HL-60 (cell line): ENCODE results near the gene MAP2K5.

ENCODE experiments used
- GABPA ChIP-seq: IDR thresholded peaks from 2 replicates; pipeline ENCODE4 v1.6.1; 2012; ENCODE audit warnings: low read depth
- POLR2AphosphoS5 ChIP-seq: IDR thresholded peaks from 2 replicates; pipeline ENCODE4 v1.6.1; 2012; ENCODE audit warnings: low read depth
- SPI1 ChIP-seq: IDR thresholded peaks from 2 replicates; pipeline ENCODE4 v1.6.1; 2012; ENCODE audit warnings: low read depth, mild to moderate bottlenecking, borderline replicate concordance
- TF ChIP-seq, protein P1 (sequence below): IDR thresholded peaks from one replicate; pipeline ENCODE4 v1.5.1; 2011; ENCODE audit warnings: low read length, control low read depth, inconsistent platforms; ENCODE audit not compliant: insufficient read depth
- TF ChIP-seq, protein P2 (sequence below): IDR thresholded peaks from 2 replicates; pipeline ENCODE4 v1.6.1; 2012; ENCODE audit warnings: low read depth; ENCODE audit not compliant: insufficient replicate concordance

DNA sequence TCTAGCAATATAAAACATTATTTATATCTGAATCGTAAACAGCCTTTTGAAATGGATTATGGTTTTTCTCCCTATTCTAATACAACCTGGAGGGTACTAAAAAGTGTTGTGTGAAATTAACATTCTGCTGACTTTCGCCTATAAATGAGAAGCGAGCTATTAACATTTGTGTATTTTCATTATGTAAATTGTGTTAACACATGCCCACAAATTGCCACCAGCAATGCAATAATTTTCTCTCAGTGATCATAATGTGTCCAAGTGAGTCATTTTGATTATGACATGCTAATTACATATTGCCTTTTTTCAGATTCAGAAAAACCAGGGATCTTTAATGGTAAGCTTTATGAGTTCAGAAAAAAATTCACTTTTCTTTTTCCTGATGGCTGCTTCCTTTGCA is 205.4 kb downstream of the MAP2K5 start:
- TF ChIP-seq, protein P1, sequence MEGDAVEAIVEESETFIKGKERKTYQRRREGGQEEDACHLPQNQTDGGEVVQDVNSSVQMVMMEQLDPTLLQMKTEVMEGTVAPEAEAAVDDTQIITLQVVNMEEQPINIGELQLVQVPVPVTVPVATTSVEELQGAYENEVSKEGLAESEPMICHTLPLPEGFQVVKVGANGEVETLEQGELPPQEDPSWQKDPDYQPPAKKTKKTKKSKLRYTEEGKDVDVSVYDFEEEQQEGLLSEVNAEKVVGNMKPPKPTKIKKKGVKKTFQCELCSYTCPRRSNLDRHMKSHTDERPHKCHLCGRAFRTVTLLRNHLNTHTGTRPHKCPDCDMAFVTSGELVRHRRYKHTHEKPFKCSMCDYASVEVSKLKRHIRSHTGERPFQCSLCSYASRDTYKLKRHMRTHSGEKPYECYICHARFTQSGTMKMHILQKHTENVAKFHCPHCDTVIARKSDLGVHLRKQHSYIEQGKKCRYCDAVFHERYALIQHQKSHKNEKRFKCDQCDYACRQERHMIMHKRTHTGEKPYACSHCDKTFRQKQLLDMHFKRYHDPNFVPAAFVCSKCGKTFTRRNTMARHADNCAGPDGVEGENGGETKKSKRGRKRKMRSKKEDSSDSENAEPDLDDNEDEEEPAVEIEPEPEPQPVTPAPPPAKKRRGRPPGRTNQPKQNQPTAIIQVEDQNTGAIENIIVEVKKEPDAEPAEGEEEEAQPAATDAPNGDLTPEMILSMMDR, result no peak
- TF ChIP-seq SPI1 (no peak), POLR2AphosphoS5 (no peak), GABPA (no peak)
- TF ChIP-seq, protein P2, sequence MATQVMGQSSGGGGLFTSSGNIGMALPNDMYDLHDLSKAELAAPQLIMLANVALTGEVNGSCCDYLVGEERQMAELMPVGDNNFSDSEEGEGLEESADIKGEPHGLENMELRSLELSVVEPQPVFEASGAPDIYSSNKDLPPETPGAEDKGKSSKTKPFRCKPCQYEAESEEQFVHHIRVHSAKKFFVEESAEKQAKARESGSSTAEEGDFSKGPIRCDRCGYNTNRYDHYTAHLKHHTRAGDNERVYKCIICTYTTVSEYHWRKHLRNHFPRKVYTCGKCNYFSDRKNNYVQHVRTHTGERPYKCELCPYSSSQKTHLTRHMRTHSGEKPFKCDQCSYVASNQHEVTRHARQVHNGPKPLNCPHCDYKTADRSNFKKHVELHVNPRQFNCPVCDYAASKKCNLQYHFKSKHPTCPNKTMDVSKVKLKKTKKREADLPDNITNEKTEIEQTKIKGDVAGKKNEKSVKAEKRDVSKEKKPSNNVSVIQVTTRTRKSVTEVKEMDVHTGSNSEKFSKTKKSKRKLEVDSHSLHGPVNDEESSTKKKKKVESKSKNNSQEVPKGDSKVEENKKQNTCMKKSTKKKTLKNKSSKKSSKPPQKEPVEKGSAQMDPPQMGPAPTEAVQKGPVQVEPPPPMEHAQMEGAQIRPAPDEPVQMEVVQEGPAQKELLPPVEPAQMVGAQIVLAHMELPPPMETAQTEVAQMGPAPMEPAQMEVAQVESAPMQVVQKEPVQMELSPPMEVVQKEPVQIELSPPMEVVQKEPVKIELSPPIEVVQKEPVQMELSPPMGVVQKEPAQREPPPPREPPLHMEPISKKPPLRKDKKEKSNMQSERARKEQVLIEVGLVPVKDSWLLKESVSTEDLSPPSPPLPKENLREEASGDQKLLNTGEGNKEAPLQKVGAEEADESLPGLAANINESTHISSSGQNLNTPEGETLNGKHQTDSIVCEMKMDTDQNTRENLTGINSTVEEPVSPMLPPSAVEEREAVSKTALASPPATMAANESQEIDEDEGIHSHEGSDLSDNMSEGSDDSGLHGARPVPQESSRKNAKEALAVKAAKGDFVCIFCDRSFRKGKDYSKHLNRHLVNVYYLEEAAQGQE, result no peak
